Coronary artery (tissue), 2 donors: Measurements from ENCODE around the gene NCKAP5.

Experiments
- DNase-seq: peaks from one replicate; pipeline ENCODE4 v3.0.0-alpha.2; 2017; ENCODE audit warnings: low spot score
- H3K27ac ChIP-seq, 2 donors: fragments of 200-600 bp; sonication (generic); one replicate each; pipeline ENCODE4 v1.5.1; 2016 to 2019
- H3K4me3 ChIP-seq: fragments of 200-600 bp; sonication (generic); 2 replicates; pipeline ENCODE4 v1.5.1; 2016; ENCODE audit warnings: mild to moderate bottlenecking, moderate library complexity
- CTCF ChIP-seq: fragments of 200-600 bp; sonication (generic); IDR thresholded peaks from one replicate; pipeline ENCODE4 v1.5.1; 2019; ENCODE audit warnings: antibody characterized with exemption

The NCKAP5 gene

GRCh38 chr2:133596701-133597393 lies 28.6 kb upstream of the NCKAP5 start:
- TF ChIP-seq CTCF: no peak
- Histone ChIP-seq H3K4me3 (no peak overlapping the region), H3K27ac (no peak overlapping the region)
- DNase-seq: no peak

- no peak for TF ChIP-seq CTCF
- H3K27ac ChIP-seq: no peak overlapping the region
- no peak overlapping the region for H3K4me3 ChIP-seq
- DNase-seq: no peak
Observed at GRCh38 chr2:133591164-133591563, 22.9 kb upstream of the NCKAP5 start.

- H3K4me3 ChIP-seq: no peak overlapping the region
- H3K27ac ChIP-seq: no peak overlapping the region
- DNase-seq: no peak
- TF ChIP-seq CTCF: no peak
Observed at GRCh38 chr2:133589456-133589855, 21.2 kb upstream of the NCKAP5 start.

- TF ChIP-seq CTCF: no peak
- H3K4me3 ChIP-seq: no peak overlapping the region
- no peak for DNase-seq
- H3K27ac ChIP-seq: no peak overlapping the region
Observed at GRCh38 chr2:133588144-133588543, 19.9 kb upstream of the NCKAP5 start.

- H3K27ac ChIP-seq: no peak overlapping the region
Observed at GRCh38 chr2:133586978-133587377, 18.7 kb upstream of the NCKAP5 start.

GRCh38 chr2:133581010-133581760 lies 12.9 kb upstream of the NCKAP5 start:
- TF ChIP-seq CTCF: no peak
- no peak overlapping the region for H3K27ac ChIP-seq
- no peak overlapping the region for H3K4me3 ChIP-seq
- no peak for DNase-seq

More at GRCh38 chr2:133586978-133587377, 18.7 kb upstream of the NCKAP5 start:
- no peak for DNase-seq
- H3K4me3 ChIP-seq: no peak overlapping the region
- TF ChIP-seq CTCF: no peak

- DNase-seq: no peak
- Histone ChIP-seq H3K4me3 (no peak overlapping the region), H3K27ac (no peak overlapping the region)
- TF ChIP-seq CTCF: no peak
Observed at GRCh38 chr2:133579274-133579673, 11.0 kb upstream of the NCKAP5 start.
